HEK293T (cell line): ENCODE measurements around the gene INAVA.
"Not testable (repeated sequence)": the region's sequence is repeated elsewhere in the genome, so short reads cannot be mapped to it uniquely, and the experiment has no call there.

Experiments
- CTCF ChIA-PET: fragments of 350-600 bp; formaldehyde crosslinking; extraction: SDS; loops from one replicate; lab custom pipeline; 2021; ENCODE audit warnings: antibody characterized with exemption, inconsistent platforms; lab: Yijun Ruan, JAX
- POLR2A ChIA-PET: fragments of 350-600 bp; formaldehyde crosslinking; extraction: SDS; loops from one replicate; lab custom pipeline; 2020; ENCODE audit warnings: antibody characterized with exemption, inconsistent platforms; lab: Yijun Ruan, JAX
- DNase-seq: peaks from one replicate; pipeline ENCODE4 v3.0.0; 2012; ENCODE audit warnings: mixed read lengths; ENCODE audit errors: extremely low spot score
- ARNT ChIP-seq: fragments of 450-650 bp; IDR thresholded peaks from 2 replicates; pipeline ENCODE4 v1.6.1; 2017; ENCODE audit warnings: mild to moderate bottlenecking
- BHLHE40 ChIP-seq: fragments of 450-650 bp; IDR thresholded peaks from 2 replicates; pipeline ENCODE4 v1.6.1; 2016; ENCODE audit warnings: mild to moderate bottlenecking, moderate library complexity, borderline replicate concordance
- CTBP1 ChIP-seq: fragments of 450-650 bp; IDR thresholded peaks from 2 replicates; pipeline ENCODE4 v1.6.1; 2016; ENCODE audit warnings: borderline replicate concordance
- ELF4 ChIP-seq: fragments of 450-650 bp; IDR thresholded peaks from 2 replicates; pipeline ENCODE4 v1.6.1; 2017; ENCODE audit warnings: antibody characterized with exemption
- FOXA1 ChIP-seq: fragments of 450-650 bp; IDR thresholded peaks from 2 replicates; pipeline ENCODE4 v1.6.1; 2016; ENCODE audit warnings: mild to moderate bottlenecking
- FOXK2 ChIP-seq: fragments of 450-650 bp; IDR thresholded peaks from 2 replicates; pipeline ENCODE4 v1.6.1; 2016; ENCODE audit warnings: mild to moderate bottlenecking
- FOXM1 ChIP-seq: fragments of 450-650 bp; IDR thresholded peaks from 2 replicates; pipeline ENCODE4 v1.6.1; 2017; ENCODE audit warnings: mild to moderate bottlenecking, borderline replicate concordance
- HDGF ChIP-seq: fragments of 450-650 bp; IDR thresholded peaks from 2 replicates; pipeline ENCODE4 v1.6.1; 2017; ENCODE audit warnings: antibody characterized with exemption, borderline replicate concordance
- L3MBTL2 ChIP-seq: fragments of 450-650 bp; conservative IDR thresholded peaks from 2 replicates; pipeline ENCODE4 v1.6.1; 2016; ENCODE audit warnings: mild to moderate bottlenecking
- LEF1 ChIP-seq: fragments of 450-650 bp; IDR thresholded peaks from 2 replicates; pipeline ENCODE4 v1.6.1; 2017; ENCODE audit warnings: mild to moderate bottlenecking, borderline replicate concordance
- NFRKB ChIP-seq: fragments of 450-650 bp; IDR thresholded peaks from 2 replicates; pipeline ENCODE4 v1.6.1; 2016; ENCODE audit warnings: mild to moderate bottlenecking, moderate library complexity
- SP1 ChIP-seq: fragments of 450-650 bp; IDR thresholded peaks from 2 replicates; pipeline ENCODE4 v1.6.1; 2017
- SUZ12 ChIP-seq: fragments of 450-650 bp; IDR thresholded peaks from 2 replicates; pipeline ENCODE4 v1.6.1; 2016; ENCODE audit warnings: mild to moderate bottlenecking
- TARDBP ChIP-seq: fragments of 450-650 bp; IDR thresholded peaks from 2 replicates; pipeline ENCODE4 v1.6.1; 2016
- ZNF384 ChIP-seq: fragments of 450-650 bp; IDR thresholded peaks from 2 replicates; pipeline ENCODE4 v1.6.1; 2016
- TF ChIP-seq, protein P1 (sequence below): fragments of 450-650 bp; IDR thresholded peaks from 2 replicates; pipeline ENCODE4 v1.6.1; 2016

Gene INAVA

GRCh38 chr1:200931776-200932175, 37.1 kb downstream of the INAVA start:
- TF ChIP-seq HDGF (no peak), FOXM1 (no peak), L3MBTL2 (no peak), TARDBP (no peak), FOXA1 (no peak), FOXK2 (no peak), CTBP1 (no peak)
- TF ChIP-seq, protein P1, sequence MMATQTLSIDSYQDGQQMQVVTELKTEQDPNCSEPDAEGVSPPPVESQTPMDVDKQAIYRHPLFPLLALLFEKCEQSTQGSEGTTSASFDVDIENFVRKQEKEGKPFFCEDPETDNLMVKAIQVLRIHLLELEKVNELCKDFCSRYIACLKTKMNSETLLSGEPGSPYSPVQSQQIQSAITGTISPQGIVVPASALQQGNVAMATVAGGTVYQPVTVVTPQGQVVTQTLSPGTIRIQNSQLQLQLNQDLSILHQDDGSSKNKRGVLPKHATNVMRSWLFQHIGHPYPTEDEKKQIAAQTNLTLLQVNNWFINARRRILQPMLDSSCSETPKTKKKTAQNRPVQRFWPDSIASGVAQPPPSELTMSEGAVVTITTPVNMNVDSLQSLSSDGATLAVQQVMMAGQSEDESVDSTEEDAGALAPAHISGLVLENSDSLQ = no peak
- no peak for DNase-seq
- POLR2A ChIA-PET = no interaction called here
- CTCF ChIA-PET = no interaction called here

DNA sequence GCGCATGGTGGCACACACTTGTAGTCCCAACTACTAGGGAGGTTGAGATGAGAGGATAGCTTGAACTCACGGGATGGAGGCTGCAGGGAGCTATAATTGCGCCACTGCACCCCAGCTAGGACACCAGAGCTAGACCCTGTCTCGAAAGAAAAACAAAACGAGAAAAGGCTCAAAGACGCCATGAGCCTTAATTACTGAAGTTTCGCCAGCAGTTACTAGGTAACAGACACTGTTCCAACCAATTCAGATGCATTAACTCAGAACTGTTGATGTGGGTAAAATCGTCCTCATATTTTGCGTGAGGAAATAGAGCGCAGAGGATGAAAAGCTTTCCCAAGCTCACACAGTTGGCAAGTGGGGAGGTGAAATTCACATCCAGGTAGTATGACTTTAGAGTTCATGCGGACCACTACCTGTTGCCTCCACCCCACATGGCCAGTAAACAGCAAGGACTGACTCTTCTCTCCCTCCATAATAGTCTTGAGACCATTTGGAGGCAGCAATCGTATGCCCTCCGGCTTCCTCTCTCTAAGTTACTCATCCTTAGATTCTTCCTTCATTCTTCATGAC, 40.1 kb downstream of the INAVA start:
- POLR2A ChIA-PET = no interaction called here
- TF ChIP-seq, protein P1 = no peak
- TF ChIP-seq FOXM1 = no peak
- no peak for TF ChIP-seq TARDBP
- no peak for TF ChIP-seq CTBP1
- no peak for TF ChIP-seq SP1
- TF ChIP-seq L3MBTL2 = no peak
- TF ChIP-seq HDGF = no peak
- no peak for TF ChIP-seq NFRKB
- no peak for TF ChIP-seq ZNF384
- no peak for TF ChIP-seq LEF1
- no peak for TF ChIP-seq SUZ12
- no peak for DNase-seq
- CTCF ChIA-PET = no interaction called here

DNA sequence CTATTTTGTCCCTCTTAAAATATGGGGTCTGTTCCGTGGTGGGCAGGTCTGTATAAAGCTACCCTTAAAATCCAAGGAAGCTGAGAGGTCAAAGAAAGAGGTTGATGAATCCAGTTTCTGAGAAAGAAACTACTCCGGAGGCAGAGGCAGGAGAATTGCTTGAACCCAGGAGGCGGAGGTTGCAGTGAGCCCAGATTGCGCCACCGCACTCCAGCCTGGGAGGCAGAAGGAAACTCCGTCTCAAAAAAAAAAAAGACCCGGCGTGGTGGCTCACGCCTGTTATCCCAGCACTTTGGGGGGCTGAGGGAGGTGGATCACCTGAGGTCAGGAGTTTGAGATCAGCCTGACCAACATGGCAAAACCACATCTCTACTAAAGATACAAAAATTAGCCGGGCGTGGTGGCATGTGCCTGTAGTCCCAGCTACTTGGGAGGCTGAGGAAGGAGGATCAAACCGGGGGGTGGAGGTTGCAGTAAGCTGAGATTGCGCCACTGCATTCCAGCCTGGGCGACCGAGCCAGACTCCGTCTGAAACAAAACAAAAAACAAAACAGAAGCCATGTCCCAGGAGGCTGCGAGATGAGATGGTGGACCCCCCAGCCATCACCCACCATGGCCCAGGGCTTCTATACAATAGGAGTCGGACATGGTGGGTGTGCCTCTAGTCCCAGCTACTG, 40.7 kb downstream of the INAVA start:
- CTCF ChIA-PET, DNase-seq, POLR2A ChIA-PET: not testable (repeated sequence)

- TF ChIP-seq, protein P1 = no peak
- TF ChIP-seq NFRKB = no peak
- TF ChIP-seq LEF1 = no peak
- TF ChIP-seq FOXK2 = no peak
- no peak for TF ChIP-seq ZNF384
- no peak for TF ChIP-seq CTBP1
- no peak for TF ChIP-seq BHLHE40
- no peak for TF ChIP-seq ELF4
- TF ChIP-seq HDGF = no peak
- no peak for TF ChIP-seq SUZ12
- no peak for TF ChIP-seq ARNT
These were observed 44.3 kb downstream of the INAVA start for GRCh38 chr1:200938955-200939354.

GRCh38 chr1:200945111-200945510, 50.4 kb downstream of the INAVA start:
- TF ChIP-seq CTBP1 = no peak
- TF ChIP-seq FOXK2 = no peak
- no peak for TF ChIP-seq LEF1
- TF ChIP-seq FOXM1 = no peak
- TF ChIP-seq ZNF384 = no peak
- no peak for TF ChIP-seq ELF4
- no peak for TF ChIP-seq NFRKB
- TF ChIP-seq SUZ12 = no peak
- no peak for TF ChIP-seq HDGF
- TF ChIP-seq TARDBP = no peak
- no peak for TF ChIP-seq L3MBTL2
- TF ChIP-seq, protein P1 = no peak
- ChIA-PET CTCF (no interaction called here), POLR2A (no interaction called here)
- no peak for DNase-seq

More at GRCh38 chr1:200938955-200939354, 44.3 kb downstream of the INAVA start:
- DNase-seq = no peak
- ChIA-PET CTCF (interaction anchor here (0.6 to 0.7 kb wide), 2 partner anchors 33 to 321 kb away, joined by 3 to 4 read pairs; no protein-coding TSS in a partner anchor), POLR2A (no interaction called here)

- TF ChIP-seq HDGF (no peak), ZNF384 (no peak), BHLHE40 (no peak), CTBP1 (no peak), LEF1 (no peak), L3MBTL2 (no peak), NFRKB (no peak), SP1 (no peak), FOXM1 (no peak), SUZ12 (no peak), ARNT (no peak), FOXK2 (no peak), TARDBP (no peak), FOXA1 (no peak), ELF4 (no peak)
- TF ChIP-seq, protein P1 = no peak
- ChIA-PET CTCF (no interaction called here), POLR2A (no interaction called here)
- no peak for DNase-seq
These were observed 52.4 kb downstream of the INAVA start for GRCh38 chr1:200947059-200947566.
